Measurements from ENCODE around the gene RNF144B. TPM values are rescaled to one million over a fixed set of nuclear protein-coding genes. Genes with fewer than 3 reads are reported as not detected.

The RNF144B gene
- total and polyA plus RNA-seq, 2 of the 8 experiments (the other 6 are each of a cell fraction or from before 2014, with no cell fraction given) = 1.8 to 11.2 TPM

DNA sequence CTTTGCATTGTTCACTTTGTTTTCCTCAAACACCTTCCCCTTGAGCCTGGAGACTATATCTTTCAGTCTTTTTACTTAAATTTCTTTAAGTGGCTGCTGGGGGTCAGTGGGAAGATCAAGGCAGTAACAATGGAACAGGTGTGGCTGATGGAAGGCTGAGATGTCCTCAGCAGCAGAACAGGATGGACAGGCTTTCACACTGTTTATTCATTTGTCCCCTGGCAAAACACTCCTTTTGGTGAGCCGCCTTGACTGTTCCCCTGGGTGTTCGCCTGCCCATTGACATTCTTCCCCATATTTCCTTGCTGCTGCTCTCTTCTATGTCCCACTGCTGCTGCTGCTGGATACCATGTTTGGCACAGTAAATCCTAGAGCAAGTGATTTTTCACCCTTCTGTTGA is 38.1 kb downstream of the RNF144B start (continued):
- TF ChIP-seq, protein P1, sequence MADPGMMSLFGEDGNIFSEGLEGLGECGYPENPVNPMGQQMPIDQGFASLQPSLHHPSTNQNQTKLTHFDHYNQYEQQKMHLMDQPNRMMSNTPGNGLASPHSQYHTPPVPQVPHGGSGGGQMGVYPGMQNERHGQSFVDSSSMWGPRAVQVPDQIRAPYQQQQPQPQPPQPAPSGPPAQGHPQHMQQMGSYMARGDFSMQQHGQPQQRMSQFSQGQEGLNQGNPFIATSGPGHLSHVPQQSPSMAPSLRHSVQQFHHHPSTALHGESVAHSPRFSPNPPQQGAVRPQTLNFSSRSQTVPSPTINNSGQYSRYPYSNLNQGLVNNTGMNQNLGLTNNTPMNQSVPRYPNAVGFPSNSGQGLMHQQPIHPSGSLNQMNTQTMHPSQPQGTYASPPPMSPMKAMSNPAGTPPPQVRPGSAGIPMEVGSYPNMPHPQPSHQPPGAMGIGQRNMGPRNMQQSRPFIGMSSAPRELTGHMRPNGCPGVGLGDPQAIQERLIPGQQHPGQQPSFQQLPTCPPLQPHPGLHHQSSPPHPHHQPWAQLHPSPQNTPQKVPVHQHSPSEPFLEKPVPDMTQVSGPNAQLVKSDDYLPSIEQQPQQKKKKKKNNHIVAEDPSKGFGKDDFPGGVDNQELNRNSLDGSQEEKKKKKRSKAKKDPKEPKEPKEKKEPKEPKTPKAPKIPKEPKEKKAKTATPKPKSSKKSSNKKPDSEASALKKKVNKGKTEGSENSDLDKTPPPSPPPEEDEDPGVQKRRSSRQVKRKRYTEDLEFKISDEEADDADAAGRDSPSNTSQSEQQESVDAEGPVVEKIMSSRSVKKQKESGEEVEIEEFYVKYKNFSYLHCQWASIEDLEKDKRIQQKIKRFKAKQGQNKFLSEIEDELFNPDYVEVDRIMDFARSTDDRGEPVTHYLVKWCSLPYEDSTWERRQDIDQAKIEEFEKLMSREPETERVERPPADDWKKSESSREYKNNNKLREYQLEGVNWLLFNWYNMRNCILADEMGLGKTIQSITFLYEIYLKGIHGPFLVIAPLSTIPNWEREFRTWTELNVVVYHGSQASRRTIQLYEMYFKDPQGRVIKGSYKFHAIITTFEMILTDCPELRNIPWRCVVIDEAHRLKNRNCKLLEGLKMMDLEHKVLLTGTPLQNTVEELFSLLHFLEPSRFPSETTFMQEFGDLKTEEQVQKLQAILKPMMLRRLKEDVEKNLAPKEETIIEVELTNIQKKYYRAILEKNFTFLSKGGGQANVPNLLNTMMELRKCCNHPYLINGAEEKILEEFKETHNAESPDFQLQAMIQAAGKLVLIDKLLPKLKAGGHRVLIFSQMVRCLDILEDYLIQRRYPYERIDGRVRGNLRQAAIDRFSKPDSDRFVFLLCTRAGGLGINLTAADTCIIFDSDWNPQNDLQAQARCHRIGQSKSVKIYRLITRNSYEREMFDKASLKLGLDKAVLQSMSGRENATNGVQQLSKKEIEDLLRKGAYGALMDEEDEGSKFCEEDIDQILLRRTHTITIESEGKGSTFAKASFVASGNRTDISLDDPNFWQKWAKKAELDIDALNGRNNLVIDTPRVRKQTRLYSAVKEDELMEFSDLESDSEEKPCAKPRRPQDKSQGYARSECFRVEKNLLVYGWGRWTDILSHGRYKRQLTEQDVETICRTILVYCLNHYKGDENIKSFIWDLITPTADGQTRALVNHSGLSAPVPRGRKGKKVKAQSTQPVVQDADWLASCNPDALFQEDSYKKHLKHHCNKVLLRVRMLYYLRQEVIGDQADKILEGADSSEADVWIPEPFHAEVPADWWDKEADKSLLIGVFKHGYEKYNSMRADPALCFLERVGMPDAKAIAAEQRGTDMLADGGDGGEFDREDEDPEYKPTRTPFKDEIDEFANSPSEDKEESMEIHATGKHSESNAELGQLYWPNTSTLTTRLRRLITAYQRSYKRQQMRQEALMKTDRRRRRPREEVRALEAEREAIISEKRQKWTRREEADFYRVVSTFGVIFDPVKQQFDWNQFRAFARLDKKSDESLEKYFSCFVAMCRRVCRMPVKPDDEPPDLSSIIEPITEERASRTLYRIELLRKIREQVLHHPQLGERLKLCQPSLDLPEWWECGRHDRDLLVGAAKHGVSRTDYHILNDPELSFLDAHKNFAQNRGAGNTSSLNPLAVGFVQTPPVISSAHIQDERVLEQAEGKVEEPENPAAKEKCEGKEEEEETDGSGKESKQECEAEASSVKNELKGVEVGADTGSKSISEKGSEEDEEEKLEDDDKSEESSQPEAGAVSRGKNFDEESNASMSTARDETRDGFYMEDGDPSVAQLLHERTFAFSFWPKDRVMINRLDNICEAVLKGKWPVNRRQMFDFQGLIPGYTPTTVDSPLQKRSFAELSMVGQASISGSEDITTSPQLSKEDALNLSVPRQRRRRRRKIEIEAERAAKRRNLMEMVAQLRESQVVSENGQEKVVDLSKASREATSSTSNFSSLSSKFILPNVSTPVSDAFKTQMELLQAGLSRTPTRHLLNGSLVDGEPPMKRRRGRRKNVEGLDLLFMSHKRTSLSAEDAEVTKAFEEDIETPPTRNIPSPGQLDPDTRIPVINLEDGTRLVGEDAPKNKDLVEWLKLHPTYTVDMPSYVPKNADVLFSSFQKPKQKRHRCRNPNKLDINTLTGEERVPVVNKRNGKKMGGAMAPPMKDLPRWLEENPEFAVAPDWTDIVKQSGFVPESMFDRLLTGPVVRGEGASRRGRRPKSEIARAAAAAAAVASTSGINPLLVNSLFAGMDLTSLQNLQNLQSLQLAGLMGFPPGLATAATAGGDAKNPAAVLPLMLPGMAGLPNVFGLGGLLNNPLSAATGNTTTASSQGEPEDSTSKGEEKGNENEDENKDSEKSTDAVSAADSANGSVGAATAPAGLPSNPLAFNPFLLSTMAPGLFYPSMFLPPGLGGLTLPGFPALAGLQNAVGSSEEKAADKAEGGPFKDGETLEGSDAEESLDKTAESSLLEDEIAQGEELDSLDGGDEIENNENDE (IDR thresholded peaks at IDR 0.05; ENCODE audit: insufficient replicate concordance, low read length) = no peak
- no peak for TF ChIP-seq POU5F1 (IDR thresholded peaks at IDR 0.05; ENCODE audit: low read depth, low read length)
- no peak for TF ChIP-seq EZH2 (IDR thresholded peaks at IDR 0.05; ENCODE audit: low read depth, low read length, severe bottlenecking)
- no peak for TF ChIP-seq SIX5 (IDR thresholded peaks at IDR 0.05; ENCODE audit: low read depth, low read length)
- TF ChIP-seq YY1 (IDR thresholded peaks at IDR 0.05; ENCODE audit: low read depth, low read length) = no peak
- no peak for TF ChIP-seq SP4 (IDR thresholded peaks at IDR 0.05; ENCODE audit: low read length)
- no peak for TF ChIP-seq JUND (IDR thresholded peaks at IDR 0.05; ENCODE audit: low read length)
- no peak for TF ChIP-seq BACH1 (IDR thresholded peaks at IDR 0.05; ENCODE audit: low read length)

Data from H1 (cell line).